ENCODE measurements around the gene CCDC66. TPM values are rescaled to one million over a fixed set of nuclear protein-coding genes. Genes with fewer than 3 reads are reported as not detected.

The CCDC66 gene
- total RNA-seq, 4 donors from 2014 or later = 13.1 to 48.1 (median 21.4) TPM

DNA sequence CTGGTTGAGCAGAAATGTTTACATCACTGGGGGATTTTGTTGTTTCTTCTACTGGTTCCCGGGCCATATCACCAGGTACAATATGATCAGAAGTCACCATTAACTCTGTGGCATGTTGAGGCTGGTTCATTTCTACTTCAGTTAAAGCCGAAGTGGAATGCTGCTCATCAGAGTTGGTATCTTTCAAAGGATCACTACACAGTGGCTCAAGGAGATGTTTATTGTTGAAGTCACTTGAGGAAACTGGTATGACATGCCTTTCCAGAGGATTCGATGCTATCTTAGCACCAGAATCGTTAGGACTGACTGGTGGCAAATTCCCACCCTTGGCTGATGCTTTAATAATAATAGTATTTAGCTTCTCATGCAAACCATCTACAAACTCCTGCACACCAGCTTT is 76.2 kb downstream of the CCDC66 start:
- Histone ChIP-seq H3K36me3 (peaks cover 0 to 37% (median 18%) of the 10 kb centered on the region in 4 donors), H3K27me3 (no peaks in the 10 kb centered on the region), H3K9me3 (no peaks in the 10 kb centered on the region), H3K27ac (no peak overlapping the region), H3K4me3 (no peak overlapping the region), H3K4me1 (peaks cover 0 to 8% (median 5%) of the 10 kb centered on the region in 4 donors)
- WGBS, 2 donors (ENCODE audit: low coverage in 1 of 2) = 93 to 100% methylated on average over 1 to 4 of the region's 4 CpGs
- no peak for DNase-seq
- in situ Hi-C loops (cut with MboI; ENCODE audit: low pct_ligation_motif_present in 1 of 4, low pct_unique_long_range_greater_than_20kb in 1 of 4, low sequenced_read_pairs in 3 of 4) = no loop called here
- no peak for TF ChIP-seq EP300 (IDR thresholded peaks at IDR 0.05; ENCODE audit: low read depth)
- intact Hi-C loops (cut with DNase I; ENCODE audit: low total_unique reads) = no loop called here

DNA sequence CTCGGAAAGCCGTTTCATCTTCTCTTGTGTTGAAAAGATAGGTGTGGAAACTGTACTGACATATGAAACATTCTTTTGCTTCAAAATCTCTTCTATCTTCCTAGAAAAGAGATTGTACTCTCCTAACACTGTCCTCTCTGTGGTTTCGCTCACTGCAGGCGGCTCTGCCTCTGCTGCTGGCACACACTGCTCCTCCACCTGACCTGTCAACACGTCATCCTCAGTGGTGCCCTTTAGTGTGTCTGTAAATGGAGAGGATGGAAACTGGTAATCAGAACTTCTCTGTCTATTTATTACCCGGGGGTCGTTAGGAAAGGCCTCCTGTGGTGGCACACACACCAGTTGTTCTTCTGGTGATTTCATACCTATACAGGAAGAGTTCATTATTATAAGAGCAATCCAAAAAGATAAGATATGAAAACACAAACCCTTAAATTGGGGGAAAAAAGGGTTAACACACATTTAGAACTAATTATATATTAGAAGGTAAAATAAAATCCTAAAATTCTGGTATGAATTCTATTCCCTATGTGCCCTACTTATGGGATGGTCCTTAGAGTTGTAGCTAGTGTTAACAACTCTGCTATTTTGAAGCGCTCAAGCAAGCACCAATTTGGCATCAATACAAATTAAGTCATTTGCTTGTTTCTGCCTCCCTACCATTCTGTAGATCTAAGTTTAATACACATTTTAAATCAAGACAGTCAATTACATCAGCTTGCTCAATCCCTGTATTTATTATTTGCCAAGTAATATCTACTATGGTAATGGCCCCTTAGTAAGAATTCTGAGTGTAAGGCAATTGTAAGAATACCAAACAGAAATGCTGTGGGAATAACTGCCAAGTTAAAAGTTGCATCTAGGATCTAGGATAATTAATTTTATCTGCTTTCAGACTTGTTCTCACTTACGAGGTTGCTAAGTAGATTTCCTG is 76.9 kb downstream of the CCDC66 start:
- H3K27me3 ChIP-seq = no peaks in the 10 kb centered on the region
- H3K36me3 ChIP-seq = peaks cover 0 to 43% (median 21%) of the 10 kb centered on the region in 4 donors
- 88 to 91% methylated on average over 7 to 9 of the region's 9 CpGs for WGBS, 2 donors (ENCODE audit: low coverage in 1 of 2)
- TF ChIP-seq, protein P1, sequence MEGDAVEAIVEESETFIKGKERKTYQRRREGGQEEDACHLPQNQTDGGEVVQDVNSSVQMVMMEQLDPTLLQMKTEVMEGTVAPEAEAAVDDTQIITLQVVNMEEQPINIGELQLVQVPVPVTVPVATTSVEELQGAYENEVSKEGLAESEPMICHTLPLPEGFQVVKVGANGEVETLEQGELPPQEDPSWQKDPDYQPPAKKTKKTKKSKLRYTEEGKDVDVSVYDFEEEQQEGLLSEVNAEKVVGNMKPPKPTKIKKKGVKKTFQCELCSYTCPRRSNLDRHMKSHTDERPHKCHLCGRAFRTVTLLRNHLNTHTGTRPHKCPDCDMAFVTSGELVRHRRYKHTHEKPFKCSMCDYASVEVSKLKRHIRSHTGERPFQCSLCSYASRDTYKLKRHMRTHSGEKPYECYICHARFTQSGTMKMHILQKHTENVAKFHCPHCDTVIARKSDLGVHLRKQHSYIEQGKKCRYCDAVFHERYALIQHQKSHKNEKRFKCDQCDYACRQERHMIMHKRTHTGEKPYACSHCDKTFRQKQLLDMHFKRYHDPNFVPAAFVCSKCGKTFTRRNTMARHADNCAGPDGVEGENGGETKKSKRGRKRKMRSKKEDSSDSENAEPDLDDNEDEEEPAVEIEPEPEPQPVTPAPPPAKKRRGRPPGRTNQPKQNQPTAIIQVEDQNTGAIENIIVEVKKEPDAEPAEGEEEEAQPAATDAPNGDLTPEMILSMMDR (IDR thresholded peaks at IDR 0.05) = no peak
- TF ChIP-seq POLR2AphosphoS5 (IDR thresholded peaks at IDR 0.05) = no peak
- TF ChIP-seq EP300 (IDR thresholded peaks at IDR 0.05; ENCODE audit: low read depth) = no peak
- TF ChIP-seq POLR2A (IDR thresholded peaks at IDR 0.05) = no peak
- intact Hi-C loops (cut with DNase I; ENCODE audit: low total_unique reads) = no loop called here
- in situ Hi-C loops (cut with MboI; ENCODE audit: low pct_ligation_motif_present in 1 of 4, low pct_unique_long_range_greater_than_20kb in 1 of 4, low sequenced_read_pairs in 3 of 4) = no loop called here
- H3K4me3 ChIP-seq = no peak overlapping the region
- peaks cover 0 to 8% (median 5%) of the 10 kb centered on the region in 4 donors for H3K4me1 ChIP-seq
- H3K9me3 ChIP-seq = no peaks in the 10 kb centered on the region
- no peak overlapping the region for H3K27ac ChIP-seq
- no peak for DNase-seq

DNA sequence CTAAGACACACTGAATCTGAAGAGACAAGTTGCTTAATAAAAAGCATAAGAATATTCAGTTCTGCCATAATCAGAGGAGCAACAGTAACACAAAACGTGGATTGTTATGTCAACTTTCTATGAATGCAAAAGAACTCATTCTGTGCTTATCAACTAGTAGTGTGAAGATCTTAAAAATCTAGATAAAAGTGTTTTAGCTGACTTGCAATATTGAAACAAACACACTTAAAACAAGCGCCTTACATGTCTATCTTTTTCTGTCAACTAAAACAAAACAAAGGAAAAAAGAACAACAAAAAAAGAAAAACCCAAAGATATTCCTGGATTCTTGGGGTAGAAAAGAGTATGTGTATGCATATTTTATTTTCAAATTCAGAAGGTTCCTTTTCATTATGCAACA is 88.4 kb downstream of the CCDC66 start:
- peaks cover 0 to 61% (median 14%) of the 10 kb centered on the region in 4 donors for H3K36me3 ChIP-seq
- no peaks in the 10 kb centered on the region for H3K4me1 ChIP-seq
- no peak overlapping the region for H3K27ac ChIP-seq
- no peak for TF ChIP-seq POLR2AphosphoS5 (IDR thresholded peaks at IDR 0.05)
- no peak for TF ChIP-seq EP300 (IDR thresholded peaks at IDR 0.05; ENCODE audit: low read depth)
- no peak for TF ChIP-seq POLR2A (IDR thresholded peaks at IDR 0.05)
- TF ChIP-seq, protein P1 (IDR thresholded peaks at IDR 0.05) = no peak
- intact Hi-C loops (cut with DNase I; ENCODE audit: low total_unique reads) = no loop called here
- in situ Hi-C loops (cut with MboI; ENCODE audit: low pct_ligation_motif_present in 1 of 4, low pct_unique_long_range_greater_than_20kb in 1 of 4, low sequenced_read_pairs in 3 of 4) = no loop called here
- DNase-seq = no peak
- no peaks in the 10 kb centered on the region for H3K27me3 ChIP-seq
- H3K9me3 ChIP-seq = no peaks in the 10 kb centered on the region
- H3K4me3 ChIP-seq = no peak overlapping the region
- WGBS, 2 donors (ENCODE audit: low coverage in 1 of 2) = 89 to 93% methylated on average over 2 of the region's 2 CpGs

DNA sequence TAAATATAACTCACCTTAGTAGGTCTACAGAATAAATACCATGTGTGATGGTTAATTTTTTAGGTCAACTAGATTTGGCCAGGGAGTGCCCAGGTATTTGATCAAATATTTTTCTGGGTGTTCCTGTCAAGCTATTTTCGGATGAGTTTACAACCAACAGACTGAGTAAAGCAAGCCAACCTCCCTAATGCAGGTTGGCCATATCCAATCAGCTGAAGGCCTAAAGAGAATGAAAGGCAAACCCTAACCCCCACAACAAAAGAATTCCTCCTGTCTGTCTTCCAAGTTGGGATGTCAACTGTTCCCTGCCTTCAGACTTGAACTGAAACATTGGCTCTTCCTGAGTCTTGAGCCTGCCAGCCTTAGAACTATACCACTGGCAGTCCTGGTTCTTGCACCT is 97.5 kb downstream of the CCDC66 start:
- in situ Hi-C loops (cut with MboI; ENCODE audit: low pct_ligation_motif_present in 1 of 4, low pct_unique_long_range_greater_than_20kb in 1 of 4, low sequenced_read_pairs in 3 of 4) (no loop called here), intact Hi-C loops (cut with DNase I; ENCODE audit: low total_unique reads) (no loop called here)
- H3K4me1 ChIP-seq = no peaks in the 10 kb centered on the region
- WGBS, 2 donors (ENCODE audit: low coverage in 1 of 2) = 80 to 96% methylated on average over 1 of the region's 1 CpG
- H3K36me3 ChIP-seq = peaks cover 0 to 59% (median 20%) of the 10 kb centered on the region in 4 donors
- H3K9me3 ChIP-seq = no peaks in the 10 kb centered on the region
- TF ChIP-seq POLR2AphosphoS5 (IDR thresholded peaks at IDR 0.05) = no peak
- TF ChIP-seq, protein P1 (IDR thresholded peaks at IDR 0.05) = no peak
- no peak for TF ChIP-seq EP300 (IDR thresholded peaks at IDR 0.05; ENCODE audit: low read depth)
- no peak for TF ChIP-seq POLR2A (IDR thresholded peaks at IDR 0.05)
- H3K27ac ChIP-seq = no peak overlapping the region
- no peak for DNase-seq
- H3K27me3 ChIP-seq = no peaks in the 10 kb centered on the region
- no peak overlapping the region for H3K4me3 ChIP-seq

All from transverse colon (tissue), 4 donors.